ENCODE results near the gene SUMO3. TPM values are rescaled to one million over a fixed set of nuclear protein-coding genes. Genes with fewer than 3 reads are reported as not detected.

Gene SUMO3
- total and polyA plus RNA-seq, 2 of the 4 experiments (the other 2 are of a cell fraction): 64.9 to 101 TPM

- Histone ChIP-seq H2AK5ac (ENCODE audit: low read depth, low read length) (no peak overlapping the region), H3K4me3 (ENCODE audit: insufficient read depth, low read depth, low read length) (no peak overlapping the region), H3K79me1 (ENCODE audit: low read depth in 1 of 2, low read length in 2 of 2) (peaks cover 17 to 23% of the 10 kb centered on the region in 2 experiments), H3K27ac (ENCODE audit: insufficient read depth, low read length) (no peak overlapping the region), H2AK9ac (replicated peaks; ENCODE audit: low read depth, low read length, poor library complexity) (no peak overlapping the region), H2BK120ac (ENCODE audit: low read depth, low read length) (no peak overlapping the region), H4K91ac (ENCODE audit: insufficient read depth, low read depth, low read length) (no peak overlapping the region), H3K4ac (ENCODE audit: low read depth, low read length) (no peak overlapping the region), H3K56ac (ENCODE audit: extremely low read depth, insufficient read depth, low read length) (no peak overlapping the region), H4K20me1 (ENCODE audit: insufficient read depth, low read length) (peaks cover 2% of the 10 kb centered on the region), H2BK5ac (ENCODE audit: low read depth, low read length, poor library complexity, severe bottlenecking) (no peak overlapping the region), H4K8ac (ENCODE audit: low read depth in 2 of 2, low read length in 2 of 2) (no peak overlapping the region), H3K36me3 (ENCODE audit: control insufficient read depth, insufficient read depth, low read length) (peaks cover 26% of the 10 kb centered on the region), H3K14ac (replicated peaks; ENCODE audit: low read depth, low read length) (no peak overlapping the region), H3K18ac (ENCODE audit: low read depth, low read length) (no peak overlapping the region), H3K9me1 (ENCODE audit: insufficient read depth, low read length) (peaks cover 13% of the 10 kb centered on the region; the same call in 1 of the 2 replicates), H3K9ac (ENCODE audit: low read depth, low read length) (no peak overlapping the region), H3K23ac (ENCODE audit: low read depth, low read length) (no peak overlapping the region), H3K4me1 (ENCODE audit: control insufficient read depth, insufficient read depth, low read length) (peaks cover 2% of the 10 kb centered on the region; the same call in 1 of the 2 replicates), H3K4me2 (ENCODE audit: low read depth, low read length) (no peak overlapping the region), H3K9me3 (ENCODE audit: control insufficient read depth, insufficient read depth, low read length) (no peaks in the 10 kb centered on the region), H2AFZ (replicated peaks; ENCODE audit: low read length, poor library complexity) (no peak overlapping the region), H2BK20ac (ENCODE audit: low read depth, low read length) (no peak overlapping the region), H3K27me3 (ENCODE audit: control insufficient read depth, insufficient read depth, low read length) (peaks cover 9% of the 10 kb centered on the region; the same call in 1 of the 2 replicates), H2BK15ac (ENCODE audit: low read depth, low read length) (no peak overlapping the region), H4K5ac (ENCODE audit: low read depth, low read length) (no peak overlapping the region)
- no TSS peak for BruUV-seq (replicated peaks)
- 83% methylated on average over 13 of the region's 24 CpGs; no CpG with 5 or more reads in 1 of the 2 experiments for WGBS, 2 experiments (ENCODE audit: extremely low coverage in 2 of 2, insufficient read length in 1 of 2)
- TF ChIP-seq CHD1 (IDR thresholded peaks at IDR 0.05; ENCODE audit: low read depth, low read length) (no peak), BHLHE40 (IDR thresholded peaks at IDR 0.05; ENCODE audit: low read depth, low read length) (no peak), RCOR1 (IDR thresholded peaks at IDR 0.05; ENCODE audit: insufficient replicate concordance, low read length) (no peak), MAZ (IDR thresholded peaks at IDR 0.05; ENCODE audit: borderline replicate concordance, low read depth, low read length) (no peak), MAFK (IDR thresholded peaks at IDR 0.05; ENCODE audit: low read depth, low read length) (no peak), CEBPB (IDR thresholded peaks at IDR 0.05; ENCODE audit: low read depth, low read length) (no peak)
- TF ChIP-seq, protein P1, sequence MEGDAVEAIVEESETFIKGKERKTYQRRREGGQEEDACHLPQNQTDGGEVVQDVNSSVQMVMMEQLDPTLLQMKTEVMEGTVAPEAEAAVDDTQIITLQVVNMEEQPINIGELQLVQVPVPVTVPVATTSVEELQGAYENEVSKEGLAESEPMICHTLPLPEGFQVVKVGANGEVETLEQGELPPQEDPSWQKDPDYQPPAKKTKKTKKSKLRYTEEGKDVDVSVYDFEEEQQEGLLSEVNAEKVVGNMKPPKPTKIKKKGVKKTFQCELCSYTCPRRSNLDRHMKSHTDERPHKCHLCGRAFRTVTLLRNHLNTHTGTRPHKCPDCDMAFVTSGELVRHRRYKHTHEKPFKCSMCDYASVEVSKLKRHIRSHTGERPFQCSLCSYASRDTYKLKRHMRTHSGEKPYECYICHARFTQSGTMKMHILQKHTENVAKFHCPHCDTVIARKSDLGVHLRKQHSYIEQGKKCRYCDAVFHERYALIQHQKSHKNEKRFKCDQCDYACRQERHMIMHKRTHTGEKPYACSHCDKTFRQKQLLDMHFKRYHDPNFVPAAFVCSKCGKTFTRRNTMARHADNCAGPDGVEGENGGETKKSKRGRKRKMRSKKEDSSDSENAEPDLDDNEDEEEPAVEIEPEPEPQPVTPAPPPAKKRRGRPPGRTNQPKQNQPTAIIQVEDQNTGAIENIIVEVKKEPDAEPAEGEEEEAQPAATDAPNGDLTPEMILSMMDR (conservative IDR thresholded peaks at IDR 0.05; ENCODE audit: low read depth, low read length): no peak
- DNase-seq (no peak), ATAC-seq (ENCODE audit: low read depth) (no peak)
- POLR2A ChIA-PET (ENCODE audit: unreplicated experiment): no interaction called here
- intact Hi-C loops (cut with micrococcal nuclease) (no loop called here), dilution Hi-C loops (cut with HindIII; ENCODE audit: low sequenced_read_pairs, unreplicated experiment) (no loop called here), in situ Hi-C loops (cut with MboI; ENCODE audit: low sequenced_read_pairs) (no loop called here)
- CTCF ChIA-PET: no interaction called here
Measured at GRCh38 chr21:44847261-44848056, 29.6 kb upstream of the SUMO3 start.

Data from IMR-90 (cell line).